Spleen (tissue), 11 donors: ENCODE data around the gene CLEC1B. TPM values are rescaled to one million over a fixed set of nuclear protein-coding genes. Genes with fewer than 3 reads are reported as not detected.

ENCODE experiments used
- DNase-seq: peaks from one replicate; pipeline ENCODE4 v3.0.0-alpha.2; 2020
- H3K27ac ChIP-seq, 8 donors: fragments of 200-600 bp; sonication (generic) in 7 of 8; 1 replicate in 4 of 8; 2 replicates in 4 of 8; pipeline versions ENCODE4 v1.5.0 to v1.8.0; 2016 to 2021; ENCODE audit warnings: inconsistent platforms in 4 of 8, mild to moderate bottlenecking in 4 of 8, moderate library complexity in 1 of 8
- H3K27me3 ChIP-seq, 7 donors: fragments of 200-600 bp; sonication (generic) in 6 of 7; replicated peaks in 1 of 7; 1 replicate in 4 of 7; 2 replicates in 3 of 7; pipeline versions ENCODE4 v1.5.0 to v1.8.0; 2016 to 2021; ENCODE audit warnings: inconsistent platforms in 3 of 7, mild to moderate bottlenecking in 1 of 7
- H3K36me3 ChIP-seq, 6 donors: fragments of 200-600 bp; sonication (generic) in 5 of 6; 1 replicate in 4 of 6; 2 replicates in 2 of 6; pipeline versions ENCODE4 v1.5.0 to v1.8.0; 2016 to 2021; ENCODE audit warnings: inconsistent platforms in 2 of 6
- H3K4me1 ChIP-seq, 6 donors: fragments of 200-600 bp; sonication (generic) in 5 of 6; 1 replicate in 3 of 6; 2 replicates in 3 of 6; pipeline versions ENCODE4 v1.5.0 to v1.8.0; 2016 to 2021; ENCODE audit warnings: inconsistent platforms in 3 of 6
- H3K4me3 ChIP-seq, 8 donors: fragments of 200-600 bp; sonication (generic) in 7 of 8; 1 replicate in 4 of 8; 2 replicates in 4 of 8; pipeline versions ENCODE4 v1.5.0 to v1.8.0; 2016 to 2021; ENCODE audit warnings: inconsistent platforms in 4 of 8, mild to moderate bottlenecking in 4 of 8, moderate library complexity in 2 of 8
- H3K9me3 ChIP-seq, 8 donors: fragments of 200-600 bp; sonication (generic) in 7 of 8; 1 replicate in 4 of 8; 2 replicates in 4 of 8; pipeline versions ENCODE4 v1.5.0 to v1.8.0; 2016 to 2021; ENCODE audit warnings: inconsistent platforms in 4 of 8
- CTCF ChIP-seq, 11 experiments: fragments of 200-600 bp in 7 of 11; fragments of 450-650 bp in 4 of 11; sonication (generic) in 4 of 11; IDR thresholded peaks in 8 of 11; conservative IDR thresholded peaks in 3 of 11; 1 replicate in 7 of 11; 2 replicates in 4 of 11; pipeline versions ENCODE4 v1.4.0 to v1.8.0; 2016 to 2021; ENCODE audit warnings: antibody characterized with exemption in 11 of 11, inconsistent platforms in 4 of 11, mild to moderate bottlenecking in 1 of 11
- POLR2A ChIP-seq, 3 donors: fragments of 450-650 bp; IDR thresholded peaks; one replicate each; pipeline ENCODE4 v1.5.1; 2017; ENCODE audit warnings: antibody characterized with exemption in 3 of 3, mild to moderate bottlenecking in 1 of 3
- POLR2AphosphoS5 ChIP-seq, 3 donors: sonication (generic); formaldehyde crosslinking; IDR thresholded peaks; one replicate each; pipeline ENCODE4 v1.5.1; 2017; ENCODE audit warnings: antibody characterized with exemption in 3 of 3
- WGBS, 5 donors: extraction: QIAGEN DNeasy Blood & Tissue Kit in 3 of 5; methylation state at CpG; one replicate each; pipeline versions ENCODE4 v1.1.5 to v1.1.7; 2013 to 2018; 5-methylcytosine and 5-hydroxymethylcytosine counted together
- intact Hi-C: fragments of 100-400 bp; cut with DNase I; formaldehyde crosslinking; loops from one replicate; pipeline ENCODE4 v1.15.0; 2023; ENCODE audit warnings: low total_unique reads
- polyA plus RNA-seq, 3 donors: library from polyadenylated mRNA; stranded (reverse); fragments of 200-250 nt; gene quantifications; one replicate each; pipeline ENCODE4 v1.2.1, GENCODE V29; 2013
- total RNA-seq, 7 donors: library from RNA; depleted of rRNA in 3 of 7; stranded (reverse); fragments of >200 nt in 3 of 7; fragmentation: NEBNext Ultra II Directional in 4 of 7; extraction: Animal tissue kit (Norgen Biotek cat#: 25700) in 4 of 7; gene quantifications; one replicate each; pipeline versions ENCODE4 v1.1.0 to v1.2.1, GENCODE V29; 2016 to 2021
- donor health status: healthy with polysubstance abuse.
- donor health status: DM: no; HTN: no; CAD: no; lungs with moderate emphysema.
- donor health status: DM: no; HTN: no; CAD: no.
- donor health status: Bipolar disorder and iron deficiency.
- donor health status: healthy.
- donor health status: DM: no; HTN: no; CAD: no.
- donor health status: DM: yes; HTN: yes; CAD: no.

CLEC1B gene
- total and polyA plus RNA-seq, 10 donors = 0.67 to 7.7 (median 2.3) TPM

GRCh38 chr12:9973949-9974348 is 25.0 kb downstream of the CLEC1B start:
- Histone ChIP-seq H3K27ac (peak overlapping the region in 3 of 8 donors; percentile 62 to 75 (median 68)), H3K27me3 (no peaks in the 10 kb centered on the region), H3K9me3 (peaks cover 0 to 13% (median 9%) of the 10 kb centered on the region in 8 donors), H3K4me3 (peak overlapping the region in 1 of 8 donors; percentile 42), H3K36me3 (peaks cover 0 to 2% (median 0%) of the 10 kb centered on the region in 6 donors), H3K4me1 (peaks cover 0 to 18% (median 0%) of the 10 kb centered on the region in 6 donors)
- intact Hi-C loops = no loop called here
- TF ChIP-seq POLR2A (IDR thresholded peaks at IDR 0.05) = no peak
- TF ChIP-seq CTCF (IDR thresholded peaks at IDR 0.05 in 8 of 11, conservative IDR thresholded peaks at IDR 0.05 in 3 of 11) = no peak
- DNase-seq = no peak
- 40 to 81% (median 57%) methylated on average over 1 of the region's 1 CpG for WGBS, 5 donors

GRCh38 chr12:9971181-9971580 is 27.7 kb downstream of the CLEC1B start, which contains the start of gene CLEC12A:
Gene CLEC12A, plus strand, starts transcription at chr12:9971409. Its CDS starts 188 bp downstream, at chr12:9971597.
- peak within 1 kb of the TSS in 3 of 8 donors; percentile 2 to 42 (median 7) for H3K4me3 ChIP-seq
- WGBS, 5 donors = 27 to 38% (median 34%) methylated on average over 1 of the region's 1 CpG

GRCh38 chr12:9969673-9970072 is 29.2 kb downstream of the CLEC1B start:
- Histone ChIP-seq H3K4me3 (no peak overlapping the region), H3K9me3 (no peaks in the 10 kb centered on the region), H3K27ac (no peak overlapping the region), H3K27me3 (no peaks in the 10 kb centered on the region), H3K36me3 (no peaks in the 10 kb centered on the region), H3K4me1 (peaks cover 0 to 18% (median 0%) of the 10 kb centered on the region in 6 donors)
- DNase-seq = no peak
- TF ChIP-seq POLR2AphosphoS5 (IDR thresholded peaks at IDR 0.05) (no peak), POLR2A (IDR thresholded peaks at IDR 0.05) (no peak), CTCF (IDR thresholded peaks at IDR 0.05 in 8 of 11, conservative IDR thresholded peaks at IDR 0.05 in 3 of 11) (no peak)
- intact Hi-C loops = no loop called here
- 84 to 94% (median 88%) methylated on average over 2 of the region's 2 CpGs for WGBS, 5 donors

More at GRCh38 chr12:9971181-9971580, 27.7 kb downstream of the CLEC1B start, which contains the start of gene CLEC12A:
- intact Hi-C loops = no loop called here
- no peaks in the 10 kb centered on the region for H3K27me3 ChIP-seq
- no peak for TF ChIP-seq CTCF (IDR thresholded peaks at IDR 0.05 in 8 of 11, conservative IDR thresholded peaks at IDR 0.05 in 3 of 11)
- no peak for TF ChIP-seq POLR2A (IDR thresholded peaks at IDR 0.05)
- TF ChIP-seq POLR2AphosphoS5 (IDR thresholded peaks at IDR 0.05) = no peak
- H3K36me3 ChIP-seq = no peaks in the 10 kb centered on the region
- H3K4me1 ChIP-seq = peaks cover 0 to 18% (median 0%) of the 10 kb centered on the region in 6 donors
- peak within 1 kb of the TSS in 7 of 8 donors; percentile 23 to 75 (median 61) for H3K27ac ChIP-seq
- H3K9me3 ChIP-seq = peaks cover 0 to 9% (median 7%) of the 10 kb centered on the region in 8 donors
- no peak for DNase-seq

GRCh38 chr12:9961901-9962300 is 37.0 kb downstream of the CLEC1B start:
- 75 to 91% (median 85%) methylated on average over 3 of the region's 3 CpGs for WGBS, 5 donors
- Histone ChIP-seq H3K9me3 (no peaks in the 10 kb centered on the region), H3K4me1 (peaks cover 6 to 35% (median 18%) of the 10 kb centered on the region in 6 donors), H3K27ac (no peak overlapping the region), H3K4me3 (no peak overlapping the region), H3K36me3 (no peaks in the 10 kb centered on the region), H3K27me3 (no peaks in the 10 kb centered on the region)
- DNase-seq = no peak
- no peak for TF ChIP-seq POLR2A (IDR thresholded peaks at IDR 0.05)
- TF ChIP-seq POLR2AphosphoS5 (IDR thresholded peaks at IDR 0.05) = no peak
- no peak for TF ChIP-seq CTCF (IDR thresholded peaks at IDR 0.05 in 8 of 11, conservative IDR thresholded peaks at IDR 0.05 in 3 of 11)
- intact Hi-C loops = no loop called here
